ENCODE results near the gene GNB3. TPM values are rescaled to one million over a fixed set of nuclear protein-coding genes. Genes with fewer than 3 reads are reported as not detected.

GNB3 gene
- total and polyA plus RNA-seq, 2 donors (not counting 3 experiments of a cell fraction or from before 2014, with no cell fraction given), result 9.4 to 12.0 TPM

DNA sequence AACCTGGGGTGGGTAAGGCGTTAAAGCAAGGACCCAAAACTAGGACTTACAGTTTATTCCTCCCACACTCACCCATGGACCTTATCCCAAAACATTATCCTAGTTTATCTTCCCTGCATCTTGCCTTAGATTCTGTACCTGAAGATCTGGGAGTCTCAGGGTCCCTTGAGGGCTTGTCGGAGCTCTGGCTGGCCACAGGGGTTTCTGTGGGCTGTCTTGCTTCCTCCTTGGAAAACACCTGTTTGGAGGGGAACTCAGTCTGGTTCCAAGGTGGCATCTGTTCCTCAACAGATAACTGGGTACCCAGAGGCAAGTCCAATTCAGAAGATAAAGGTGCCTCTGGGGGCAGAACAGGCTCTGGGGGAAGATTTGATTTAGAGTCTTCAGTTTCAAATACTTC is 8.7 kb downstream of the GNB3 start:
- Histone ChIP-seq H3K9me1 (replicated peaks; ENCODE audit: control insufficient read depth, extremely low read depth, insufficient read depth, low read length) (no peaks in the 10 kb centered on the region), H2AFZ (ENCODE audit: low read depth, low read length) (no peak overlapping the region), H3K4me2 (ENCODE audit: insufficient read depth, low read length) (no peak overlapping the region), H3K27ac (ENCODE audit: insufficient read depth, low read depth, low read length) (no peak overlapping the region), H3K9ac (replicated peaks; ENCODE audit: extremely low read depth, insufficient read depth, low read length) (no peak overlapping the region), H3K4me1 (ENCODE audit: control insufficient read depth, extremely low read depth, insufficient read depth, low read length) (peaks cover 24% of the 10 kb centered on the region), H3K27me3 (ENCODE audit: control insufficient read depth in 2 of 2, insufficient read depth in 2 of 2, low read length in 2 of 2) (no peaks in the 10 kb centered on the region), H3K4me3 (replicated peaks in 1 of 3; ENCODE audit: insufficient read depth in 1 of 3, low read depth in 1 of 3, low read length in 3 of 3) (no peak overlapping the region), H3K9me3 (replicated peaks; ENCODE audit: control insufficient read depth, insufficient read depth, low read length) (no peaks in the 10 kb centered on the region), H3K79me2 (ENCODE audit: control insufficient read depth, insufficient read depth, low read length) (peaks cover 37% of the 10 kb centered on the region), H3K36me3 (ENCODE audit: control insufficient read depth in 2 of 2, extremely low read depth in 1 of 2, insufficient read depth in 2 of 2, low read length in 2 of 2) (peaks cover 9 to 28% of the 10 kb centered on the region in 2 experiments), H4K20me1 (replicated peaks; ENCODE audit: control insufficient read depth, extremely low read depth, insufficient read depth, low read length) (no peaks in the 10 kb centered on the region)
- FAIRE-seq, result no peak
- intact Hi-C loops (cut with micrococcal nuclease), result no loop called here
- ChIA-PET POLR2A (no interaction called here), CTCF (interaction anchor here (1.8 kb wide), 1 partner anchor 13 kb away, joined by 3 read pairs; no protein-coding TSS in a partner anchor)
- no peak for DNase-seq (ENCODE audit: low read depth, low spot score)
- dilution Hi-C loops (cut with MboI; ENCODE audit: extremely low pct_ligation_motif_present, low sequenced_read_pairs), result no loop called here
- BruUV-seq (replicated peaks), result no TSS peak
- TF ChIP-seq FOS (IDR thresholded peaks at IDR 0.05; ENCODE audit: borderline replicate concordance, insufficient read depth, low read length) (no peak), POLR2A (IDR thresholded peaks at IDR 0.05; ENCODE audit: low read depth, low read length) (no peak), EZH2 (IDR thresholded peaks at IDR 0.05; ENCODE audit: borderline replicate concordance, low read depth, low read length, severe bottlenecking) (no peak)
- TF ChIP-seq, protein P1, sequence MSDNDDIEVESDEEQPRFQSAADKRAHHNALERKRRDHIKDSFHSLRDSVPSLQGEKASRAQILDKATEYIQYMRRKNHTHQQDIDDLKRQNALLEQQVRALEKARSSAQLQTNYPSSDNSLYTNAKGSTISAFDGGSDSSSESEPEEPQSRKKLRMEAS (IDR thresholded peaks at IDR 0.05; ENCODE audit: insufficient read depth, insufficient read length), result no peak
- TF ChIP-seq, protein P2, sequence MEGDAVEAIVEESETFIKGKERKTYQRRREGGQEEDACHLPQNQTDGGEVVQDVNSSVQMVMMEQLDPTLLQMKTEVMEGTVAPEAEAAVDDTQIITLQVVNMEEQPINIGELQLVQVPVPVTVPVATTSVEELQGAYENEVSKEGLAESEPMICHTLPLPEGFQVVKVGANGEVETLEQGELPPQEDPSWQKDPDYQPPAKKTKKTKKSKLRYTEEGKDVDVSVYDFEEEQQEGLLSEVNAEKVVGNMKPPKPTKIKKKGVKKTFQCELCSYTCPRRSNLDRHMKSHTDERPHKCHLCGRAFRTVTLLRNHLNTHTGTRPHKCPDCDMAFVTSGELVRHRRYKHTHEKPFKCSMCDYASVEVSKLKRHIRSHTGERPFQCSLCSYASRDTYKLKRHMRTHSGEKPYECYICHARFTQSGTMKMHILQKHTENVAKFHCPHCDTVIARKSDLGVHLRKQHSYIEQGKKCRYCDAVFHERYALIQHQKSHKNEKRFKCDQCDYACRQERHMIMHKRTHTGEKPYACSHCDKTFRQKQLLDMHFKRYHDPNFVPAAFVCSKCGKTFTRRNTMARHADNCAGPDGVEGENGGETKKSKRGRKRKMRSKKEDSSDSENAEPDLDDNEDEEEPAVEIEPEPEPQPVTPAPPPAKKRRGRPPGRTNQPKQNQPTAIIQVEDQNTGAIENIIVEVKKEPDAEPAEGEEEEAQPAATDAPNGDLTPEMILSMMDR (IDR thresholded peaks at IDR 0.05; ENCODE audit: extremely low read depth in 1 of 2, insufficient read depth in 1 of 2, low read depth in 1 of 2, low read length in 2 of 2), result no peak

Measured in endothelial cell of umbilical vein (primary cell).